Osteocyte (in vitro differentiated cells): ENCODE data around the gene TSSK2. TPM values are rescaled to one million over a fixed set of nuclear protein-coding genes. Genes with fewer than 3 reads are reported as not detected.

Experiments used
- DNase-seq: peaks from one replicate; pipeline ENCODE4 v3.0.0; 2021; ENCODE audit warnings: mixed read lengths; ENCODE audit not compliant: unreplicated experiment; ENCODE audit errors: extremely low spot score
- H3K27ac Mint-ChIP-seq: one replicate; pipeline ENCODE4 v1.8.0; 2021; ENCODE audit warnings: mild to moderate bottlenecking, mixed read lengths; ENCODE audit not compliant: unreplicated experiment
- H3K27me3 Mint-ChIP-seq: one replicate; pipeline ENCODE4 v1.8.0; 2021; ENCODE audit warnings: mixed read lengths; ENCODE audit not compliant: unreplicated experiment
- H3K36me3 Mint-ChIP-seq: one replicate; pipeline ENCODE4 v1.8.0; 2021; ENCODE audit warnings: mixed read lengths; ENCODE audit not compliant: unreplicated experiment
- H3K4me1 Mint-ChIP-seq: one replicate; pipeline ENCODE4 v1.8.0; 2021; ENCODE audit warnings: mixed read lengths; ENCODE audit not compliant: unreplicated experiment
- H3K4me3 Mint-ChIP-seq: one replicate; pipeline ENCODE4 v1.8.0; 2021; ENCODE audit warnings: mild to moderate bottlenecking, moderate library complexity, mixed read lengths; ENCODE audit not compliant: unreplicated experiment
- H3K9me3 Mint-ChIP-seq: one replicate; pipeline ENCODE4 v1.8.0; 2021; ENCODE audit warnings: mixed read lengths; ENCODE audit not compliant: unreplicated experiment
- CTCF ChIP-seq: fragments of 200-600 bp; sonication (generic); IDR thresholded peaks from 2 replicates; pipeline ENCODE4 v1.5.0; 2021; ENCODE audit warnings: antibody characterized with exemption, mild to moderate bottlenecking, moderate library complexity
- total RNA-seq: library from RNA; stranded (reverse); gene quantifications from 2 replicates; pipeline ENCODE4 v1.2.1, GENCODE V29; 2021

TSSK2 gene
- total RNA-seq, 1 donor from 2014 or later = not detected

GRCh38 chr22:19176175-19176643 is 45.1 kb downstream of the TSSK2 start:
- H3K4me3 Mint-ChIP-seq = peak overlapping the region; percentile 71
- no peaks in the 10 kb centered on the region for H3K27me3 Mint-ChIP-seq
- no peaks in the 10 kb centered on the region for H3K9me3 Mint-ChIP-seq
- no peak for DNase-seq
- H3K4me1 Mint-ChIP-seq = peaks cover 58% of the 10 kb centered on the region
- peak overlapping the region; percentile 46 for H3K27ac Mint-ChIP-seq
- TF ChIP-seq CTCF = no peak
- no peaks in the 10 kb centered on the region for H3K36me3 Mint-ChIP-seq

GRCh38 chr22:19176732-19177131 is 45.6 kb downstream of the TSSK2 start:
- Mint-ChIP-seq H3K27ac (peak overlapping the region; percentile 46), H3K36me3 (no peaks in the 10 kb centered on the region), H3K27me3 (no peaks in the 10 kb centered on the region), H3K4me1 (peaks cover 55% of the 10 kb centered on the region), H3K4me3 (peak overlapping the region; percentile 71), H3K9me3 (no peaks in the 10 kb centered on the region)
- no peak for TF ChIP-seq CTCF
- DNase-seq = no peak

GRCh38 chr22:19177164-19178064 is 46.3 kb downstream of the TSSK2 start:
- no peaks in the 10 kb centered on the region for H3K27me3 Mint-ChIP-seq
- DNase-seq = no peak
- H3K36me3 Mint-ChIP-seq = no peaks in the 10 kb centered on the region
- H3K9me3 Mint-ChIP-seq = no peaks in the 10 kb centered on the region
- H3K4me1 Mint-ChIP-seq = peaks cover 50% of the 10 kb centered on the region
- TF ChIP-seq CTCF = no peak
- peak overlapping the region; percentile 71 for H3K4me3 Mint-ChIP-seq
- H3K27ac Mint-ChIP-seq = peak overlapping the region; percentile 10

GRCh38 chr22:19178065-19178656 is 47.1 kb downstream of the TSSK2 start:
- no peak for DNase-seq
- H3K36me3 Mint-ChIP-seq = no peaks in the 10 kb centered on the region
- H3K27me3 Mint-ChIP-seq = no peaks in the 10 kb centered on the region
- H3K27ac Mint-ChIP-seq = no peak overlapping the region
- H3K4me1 Mint-ChIP-seq = peaks cover 43% of the 10 kb centered on the region
- no peak for TF ChIP-seq CTCF
- H3K4me3 Mint-ChIP-seq = peak overlapping the region; percentile 71
- H3K9me3 Mint-ChIP-seq = no peaks in the 10 kb centered on the region
